Measurements from ENCODE around the gene SLC25A10. TPM values are rescaled to one million over a fixed set of nuclear protein-coding genes. Genes with fewer than 3 reads are reported as not detected.

SLC25A10 gene
- total and polyA plus RNA-seq, 12 donors: 6.7 to 14.6 (median 9.4) TPM

DNA sequence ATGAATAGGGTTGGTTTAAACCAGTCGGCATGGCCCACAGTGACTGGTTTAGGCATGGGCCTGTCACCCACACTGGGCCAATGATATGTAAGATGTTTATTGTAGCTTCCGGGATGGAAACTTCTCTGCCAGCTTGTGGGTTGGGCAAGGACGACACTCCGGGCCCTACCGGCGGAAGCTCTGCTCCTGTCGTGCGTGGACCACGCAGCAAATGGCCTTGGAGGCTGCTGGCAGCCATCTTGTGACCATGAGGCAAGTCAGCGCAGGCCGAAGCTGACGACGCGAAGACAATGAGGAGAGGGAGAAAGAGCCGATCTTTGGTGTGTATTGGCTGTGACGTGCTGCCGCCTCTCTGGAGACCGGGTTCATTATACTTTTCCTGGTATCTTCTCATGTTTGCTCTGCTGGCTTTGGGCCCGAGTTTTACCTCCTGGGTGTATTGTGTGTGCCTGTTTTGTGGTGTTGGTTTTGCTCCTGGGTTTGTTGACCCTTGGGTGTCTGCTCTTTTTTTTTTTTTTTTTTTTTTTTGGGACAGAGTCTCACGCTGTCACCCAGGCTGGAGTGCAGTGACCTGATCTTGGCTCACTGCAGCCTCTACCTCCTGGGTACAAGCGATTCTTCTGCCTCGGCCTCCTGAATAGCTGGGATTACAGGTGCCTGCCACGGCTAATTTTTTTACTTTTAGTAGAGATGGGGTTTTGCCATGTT lies 15.4 kb downstream of the SLC25A10 start:
- H3K9me3 ChIP-seq: no peaks in the 10 kb centered on the region
- DNase-seq (no peak), ATAC-seq (no peak)
- no peak overlapping the region for H3K4me3 ChIP-seq
- no peaks in the 10 kb centered on the region for H3K36me3 ChIP-seq
- H3K27ac ChIP-seq: no peak overlapping the region
- H3K27me3 ChIP-seq: peaks cover 0 to 29% (median 14%) of the 10 kb centered on the region in 7 donors
- H3K4me1 ChIP-seq: peaks cover 0 to 21% (median 11%) of the 10 kb centered on the region in 9 donors
- TF ChIP-seq, protein P1, sequence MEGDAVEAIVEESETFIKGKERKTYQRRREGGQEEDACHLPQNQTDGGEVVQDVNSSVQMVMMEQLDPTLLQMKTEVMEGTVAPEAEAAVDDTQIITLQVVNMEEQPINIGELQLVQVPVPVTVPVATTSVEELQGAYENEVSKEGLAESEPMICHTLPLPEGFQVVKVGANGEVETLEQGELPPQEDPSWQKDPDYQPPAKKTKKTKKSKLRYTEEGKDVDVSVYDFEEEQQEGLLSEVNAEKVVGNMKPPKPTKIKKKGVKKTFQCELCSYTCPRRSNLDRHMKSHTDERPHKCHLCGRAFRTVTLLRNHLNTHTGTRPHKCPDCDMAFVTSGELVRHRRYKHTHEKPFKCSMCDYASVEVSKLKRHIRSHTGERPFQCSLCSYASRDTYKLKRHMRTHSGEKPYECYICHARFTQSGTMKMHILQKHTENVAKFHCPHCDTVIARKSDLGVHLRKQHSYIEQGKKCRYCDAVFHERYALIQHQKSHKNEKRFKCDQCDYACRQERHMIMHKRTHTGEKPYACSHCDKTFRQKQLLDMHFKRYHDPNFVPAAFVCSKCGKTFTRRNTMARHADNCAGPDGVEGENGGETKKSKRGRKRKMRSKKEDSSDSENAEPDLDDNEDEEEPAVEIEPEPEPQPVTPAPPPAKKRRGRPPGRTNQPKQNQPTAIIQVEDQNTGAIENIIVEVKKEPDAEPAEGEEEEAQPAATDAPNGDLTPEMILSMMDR (IDR thresholded peaks at IDR 0.05): no peak
- intact Hi-C loops (cut with DNase I): no loop called here
- 89 to 91% methylated on average over 23 of the region's 23 CpGs for WGBS, 2 donors

DNA sequence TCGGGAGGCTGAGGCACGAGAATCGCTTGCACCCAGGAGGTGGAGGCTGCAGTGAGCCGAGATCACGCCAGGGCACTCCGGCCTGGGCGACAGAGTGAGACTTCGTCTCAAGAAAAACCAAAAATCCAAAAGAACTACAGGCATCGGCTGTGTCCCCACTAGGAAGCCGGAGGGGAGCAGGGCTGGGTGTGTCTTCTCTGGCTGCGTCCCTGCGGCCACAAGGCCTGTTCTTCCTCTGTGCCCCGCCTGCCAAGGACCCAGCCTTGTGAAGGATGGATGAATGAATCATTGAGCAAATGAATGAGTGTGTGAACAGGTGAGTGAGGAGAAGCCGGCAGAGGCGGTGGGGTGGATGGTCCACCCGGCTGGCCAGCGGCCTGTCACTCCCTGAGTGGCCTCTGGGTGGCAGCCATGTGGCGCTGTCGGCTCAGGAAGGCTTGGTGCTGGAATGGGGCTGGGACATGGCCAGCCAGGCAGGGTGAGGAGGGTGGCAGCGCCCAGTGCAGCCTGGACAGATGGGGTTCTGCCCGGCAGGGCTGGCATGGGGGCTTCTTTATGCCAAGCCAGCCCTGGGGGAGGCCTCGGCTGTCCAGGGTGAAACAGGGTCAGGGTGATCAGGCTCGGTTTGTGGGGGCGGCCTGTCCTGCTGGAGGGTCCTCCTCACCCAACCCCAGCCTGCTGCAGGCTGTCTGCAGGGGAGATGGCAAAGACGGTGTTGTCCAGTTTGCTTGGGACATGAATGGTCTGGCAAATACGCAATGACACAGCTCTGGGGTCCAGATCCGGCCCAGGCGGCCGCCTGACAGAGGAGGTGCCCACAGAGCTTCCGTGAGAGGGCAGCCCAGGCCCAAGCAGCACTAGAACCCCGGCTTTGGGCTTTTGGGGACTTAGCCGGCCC lies 21.7 kb downstream of the SLC25A10 start:
- TF ChIP-seq, protein P1 (IDR thresholded peaks at IDR 0.05): peak; percentile 80 to 97 (median 92)
- Histone ChIP-seq H3K27me3 (peaks cover 0 to 38% (median 14%) of the 10 kb centered on the region in 7 donors), H3K36me3 (no peaks in the 10 kb centered on the region), H3K9me3 (no peaks in the 10 kb centered on the region), H3K4me3 (no peak overlapping the region), H3K4me1 (peaks cover 2 to 21% (median 10%) of the 10 kb centered on the region in 9 donors), H3K27ac (no peak overlapping the region)
- peak; percentile 85 to 94 (median 92) for ATAC-seq
- 45% methylated on average over 32 of the region's 32 CpGs for WGBS, 2 donors
- intact Hi-C loops (cut with DNase I): no loop called here
- DNase-seq: peak; percentile 77 to 83

DNA sequence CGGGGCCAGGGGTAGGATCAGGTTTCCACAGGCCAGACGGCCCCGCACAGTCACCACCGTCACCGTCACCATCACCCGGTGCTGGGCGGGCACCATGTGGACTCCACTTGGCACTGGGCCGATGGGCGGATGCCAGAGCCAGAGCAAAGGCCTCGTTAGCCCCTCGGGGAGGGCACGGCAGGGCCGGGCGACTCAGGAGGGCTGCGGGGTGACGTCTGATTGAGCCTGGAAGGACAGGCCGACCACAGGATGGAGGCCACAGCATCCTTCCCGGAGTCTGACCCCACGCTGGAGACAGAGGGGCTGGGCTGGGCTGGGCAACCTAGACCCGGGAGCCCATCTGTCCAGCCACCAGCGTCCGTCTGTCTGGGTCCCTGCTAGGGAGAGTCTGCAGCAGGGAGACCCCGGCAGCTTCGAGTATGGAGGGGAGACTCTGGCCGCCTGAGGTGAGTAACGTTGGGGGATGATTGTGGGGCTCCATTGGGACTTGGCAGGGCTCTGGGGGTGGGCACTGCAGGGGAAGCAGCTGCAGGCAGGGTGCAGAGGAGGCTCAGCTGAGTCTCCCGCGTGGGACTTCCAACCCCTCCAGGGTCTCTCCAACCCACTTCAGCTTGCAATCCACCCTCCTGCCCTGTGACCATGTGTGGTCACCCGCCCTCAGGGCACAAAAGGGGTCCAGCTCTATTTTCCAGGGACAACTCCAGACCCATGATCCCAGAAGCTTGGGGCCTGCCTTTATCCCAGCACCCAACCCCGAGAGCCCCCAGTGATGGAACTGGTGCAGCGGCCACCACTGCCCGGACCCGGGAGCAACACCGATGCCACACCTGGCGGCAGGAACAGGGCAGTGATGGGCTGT lies 22.6 kb downstream of the SLC25A10 start:
- TF ChIP-seq, protein P1 (IDR thresholded peaks at IDR 0.05): no peak
- DNase-seq (no peak), ATAC-seq (peak in 1 of 8 donors; percentile 14)
- H3K9me3 ChIP-seq: no peaks in the 10 kb centered on the region
- no peak overlapping the region for H3K27ac ChIP-seq
- WGBS, 2 donors: 75 to 84% methylated on average over 35 of the region's 35 CpGs
- H3K27me3 ChIP-seq: peaks cover 0 to 34% (median 14%) of the 10 kb centered on the region in 7 donors
- intact Hi-C loops (cut with DNase I): no loop called here
- no peaks in the 10 kb centered on the region for H3K36me3 ChIP-seq
- H3K4me3 ChIP-seq: no peak overlapping the region
- peaks cover 2 to 21% (median 10%) of the 10 kb centered on the region in 9 donors for H3K4me1 ChIP-seq

Data from heart right ventricle (tissue), 16 donors.